ENCODE results near the gene RPS6KB2. TPM values are rescaled to one million over a fixed set of nuclear protein-coding genes. Genes with fewer than 3 reads are reported as not detected.

The RPS6KB2 gene
- total RNA-seq, 2 experiments from 2014 or later, result 69.3 to 72.0 TPM

DNA sequence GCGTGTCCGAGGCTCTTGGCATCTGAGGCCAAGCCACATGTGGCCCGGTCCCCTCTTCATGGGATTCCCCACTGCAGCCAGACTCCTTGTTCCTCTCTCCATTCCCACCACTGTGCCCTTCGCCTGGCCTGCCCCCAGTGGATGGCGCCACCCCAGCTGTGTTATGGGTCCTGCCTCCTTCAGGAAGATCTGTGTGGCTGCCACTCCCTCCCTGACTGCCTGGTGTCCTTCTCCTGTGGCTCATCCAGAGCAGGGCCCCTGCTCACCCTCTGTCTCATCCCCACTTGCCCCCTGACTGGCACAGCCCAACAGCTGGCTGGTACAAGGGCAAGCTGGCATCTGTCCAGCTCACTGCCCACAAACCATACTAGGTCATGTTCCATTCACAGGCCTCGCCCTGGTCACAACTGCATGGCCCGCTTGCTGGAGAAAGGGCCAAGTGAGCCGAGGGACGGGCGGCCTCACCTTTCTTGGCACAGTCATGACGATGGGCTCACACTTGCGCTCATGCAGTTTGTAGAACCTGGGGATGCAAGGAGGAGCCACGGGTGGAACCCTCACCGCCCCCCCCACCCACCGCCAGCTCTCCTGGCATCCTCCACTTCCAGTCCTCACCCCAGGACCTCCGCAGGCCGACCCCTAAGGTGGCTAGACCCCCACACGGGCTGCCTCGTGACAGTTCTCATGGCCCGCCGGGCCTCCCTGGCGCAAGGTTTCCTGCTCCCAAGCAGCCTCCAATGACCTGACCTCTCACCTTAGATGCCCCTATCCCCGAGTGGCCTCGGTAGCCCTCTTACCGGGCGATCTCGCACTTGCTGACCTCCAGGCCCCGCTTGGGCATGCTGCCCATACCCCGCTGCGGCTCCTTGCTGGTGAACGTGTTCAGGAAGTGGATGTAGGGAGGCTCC, 11.3 kb downstream of the RPS6KB2 start:
- Histone ChIP-seq H3K4me1 (ENCODE audit: insufficient read depth, low read length) (peaks cover 79% of the 10 kb centered on the region), H3K27me3 (ENCODE audit: control insufficient read depth in 1 of 2, insufficient read depth in 2 of 2, low read length in 2 of 2) (no peaks in the 10 kb centered on the region), H3K27ac (ENCODE audit: low read depth in 1 of 2, low read length in 2 of 2) (peak overlapping the region; percentile 72 to 94), H3K4me3 (ENCODE audit: low read length) (peak overlapping the region; percentile 97), H3K9me3 (ENCODE audit: control insufficient read depth in 1 of 2, insufficient read depth in 1 of 2, low read length in 2 of 2) (no peaks in the 10 kb centered on the region), H3K36me3 (ENCODE audit: insufficient read depth, low read length) (peaks cover 17% of the 10 kb centered on the region)
- intact Hi-C loops (cut with DNase I, micrococcal nuclease), result no loop called here
- ATAC-seq (ENCODE audit: poor library complexity), result no peak
- Mint-ChIP-seq H3K9me3 (no peaks in the 10 kb centered on the region), H3K4me1 (ENCODE audit: low read depth) (peaks cover 64% of the 10 kb centered on the region), H3K36me3 (ENCODE audit: low read depth) (peaks cover 40% of the 10 kb centered on the region), H3K27ac (peak overlapping the region; percentile 98), H3K27me3 (no peaks in the 10 kb centered on the region), H3K4me3 (peak overlapping the region; percentile 98)
- POLR2A ChIA-PET, result interaction anchor here (1.4 to 17.7 kb wide), 10 partner anchors 11 to 86 kb away, joined by 5 to 411 read pairs (median 91); partner anchors contain the start of genes AIP, CABP4, CARNS1 and GPR152
- DNase-seq, result peak in 7 of 14 experiments; percentile 18 to 64 (median 45)
- CTCF ChIA-PET, result interaction anchor here (0.6 to 4.3 kb wide), 5 partner anchors 30 to 1276 kb away, joined by 3 to 21 read pairs (median 6); partner anchors contain the start of genes PPP1CA and TMEM134
- TF ChIP-seq CTCF (IDR thresholded peaks at IDR 0.05), result no peak

GRCh38 chr11:67440229-67441097, 12.2 kb downstream of the RPS6KB2 start:
- Mint-ChIP-seq H3K27ac (peak overlapping the region; percentile 98), H3K27me3 (no peaks in the 10 kb centered on the region), H3K36me3 (ENCODE audit: low read depth) (peaks cover 35% of the 10 kb centered on the region), H3K9me3 (no peaks in the 10 kb centered on the region), H3K4me1 (ENCODE audit: low read depth) (peaks cover 69% of the 10 kb centered on the region), H3K4me3 (peak overlapping the region; percentile 98)
- no peaks in the 10 kb centered on the region for H3K27me3 ChIP-seq (ENCODE audit: control insufficient read depth in 1 of 2, insufficient read depth in 2 of 2, low read length in 2 of 2)
- peaks cover 8% of the 10 kb centered on the region for H3K36me3 ChIP-seq (ENCODE audit: insufficient read depth, low read length)
- no peaks in the 10 kb centered on the region for H3K9me3 ChIP-seq (ENCODE audit: control insufficient read depth in 1 of 2, insufficient read depth in 1 of 2, low read length in 2 of 2)
- no peak for TF ChIP-seq CTCF (IDR thresholded peaks at IDR 0.05)
- peaks cover 79% of the 10 kb centered on the region for H3K4me1 ChIP-seq (ENCODE audit: insufficient read depth, low read length)
- ChIA-PET POLR2A (interaction anchor here (1.2 to 17.7 kb wide), 11 partner anchors 13 to 200 kb away, joined by 3 to 411 read pairs (median 6); partner anchors contain the start of genes AIP, CABP4, CARNS1 and GPR152), CTCF (interaction anchor here (0.8 to 4.3 kb wide), 4 partner anchors 20 to 89 kb away, joined by 3 to 21 read pairs (median 5); partner anchors contain the start of gene PPP1CA)
- intact Hi-C loops (cut with DNase I, micrococcal nuclease), result no loop called here
- ATAC-seq (ENCODE audit: poor library complexity), result no peak
- peak overlapping the region; percentile 72 to 94 for H3K27ac ChIP-seq (ENCODE audit: low read depth in 1 of 2, low read length in 2 of 2)
- DNase-seq, result peak in 3 of 14 experiments; percentile 58 to 68 (median 61)
- H3K4me3 ChIP-seq (ENCODE audit: low read length), result peak overlapping the region; percentile 97

DNA sequence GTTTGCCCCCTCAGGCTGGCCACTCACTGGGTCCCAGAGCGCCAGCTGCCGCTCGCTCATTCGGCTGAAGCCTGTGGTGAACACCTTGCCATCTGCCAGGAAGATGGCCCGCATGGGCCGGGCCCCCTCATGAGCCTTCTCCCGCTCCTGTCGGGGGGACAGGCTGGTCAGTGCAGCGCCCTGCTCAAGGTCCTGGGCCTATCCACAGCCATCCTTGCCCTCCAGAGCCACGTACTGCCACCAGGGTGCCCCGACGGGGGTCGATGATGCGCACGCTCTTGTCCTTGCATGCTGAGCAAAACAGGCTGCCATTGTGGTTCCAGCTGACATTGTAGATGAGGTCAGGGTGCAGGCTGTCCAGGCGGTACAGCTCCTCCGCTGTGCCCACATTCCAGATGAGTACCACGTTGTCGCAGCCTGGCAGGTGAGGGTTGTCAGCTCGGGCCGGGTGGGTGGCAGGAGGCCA, 12.8 kb downstream of the RPS6KB2 start:
- Histone ChIP-seq H3K4me3 (ENCODE audit: low read length) (no peak overlapping the region), H3K27me3 (ENCODE audit: control insufficient read depth in 1 of 2, insufficient read depth in 2 of 2, low read length in 2 of 2) (no peaks in the 10 kb centered on the region), H3K9me3 (ENCODE audit: control insufficient read depth in 1 of 2, insufficient read depth in 1 of 2, low read length in 2 of 2) (no peaks in the 10 kb centered on the region), H3K36me3 (ENCODE audit: insufficient read depth, low read length) (peaks cover 1% of the 10 kb centered on the region), H3K27ac (ENCODE audit: low read depth in 1 of 2, low read length in 2 of 2) (peak overlapping the region in 1 of 2 donors; percentile 94), H3K4me1 (ENCODE audit: insufficient read depth, low read length) (peaks cover 79% of the 10 kb centered on the region)
- peak overlapping the region; percentile 66 for H3K4me3 Mint-ChIP-seq
- CTCF ChIA-PET, result interaction anchor here (0.8 to 1.6 kb wide), 3 partner anchors 21 to 90 kb away, joined by 3 to 6 read pairs (median 4); partner anchors contain the start of gene PPP1CA
- POLR2A ChIA-PET, result interaction anchor here (1.2 to 17.7 kb wide), 10 partner anchors 12 to 201 kb away, joined by 3 to 411 read pairs (median 6); partner anchors contain the start of genes AIP, CABP4, CARNS1 and GPR152
- TF ChIP-seq CTCF (IDR thresholded peaks at IDR 0.05), result no peak
- DNase-seq, result peak in 1 of 14 experiments; percentile 60
- H3K36me3 Mint-ChIP-seq (ENCODE audit: low read depth), result peaks cover 30% of the 10 kb centered on the region
- no peaks in the 10 kb centered on the region for H3K9me3 Mint-ChIP-seq
- peak overlapping the region; percentile 98 for H3K27ac Mint-ChIP-seq
- H3K27me3 Mint-ChIP-seq, result no peaks in the 10 kb centered on the region
- peaks cover 72% of the 10 kb centered on the region for H3K4me1 Mint-ChIP-seq (ENCODE audit: low read depth)
- intact Hi-C loops (cut with DNase I, micrococcal nuclease), result no loop called here
- ATAC-seq (ENCODE audit: poor library complexity), result no peak

Data from CD4-positive, alpha-beta T cell (primary cell).